IPS DF 19.7 (cell line): Measurements from ENCODE around the gene FAM13C.
"Not testable (repeated sequence)": the region's sequence is repeated elsewhere in the genome, so short reads cannot be mapped to it uniquely, and the experiment has no call there.

Experiments
- DNase-seq: peaks from one replicate; pipeline ENCODE4 v3.0.0-alpha.2; 2013; ENCODE audit warnings: low read depth, low spot score

Gene FAM13C

DNA sequence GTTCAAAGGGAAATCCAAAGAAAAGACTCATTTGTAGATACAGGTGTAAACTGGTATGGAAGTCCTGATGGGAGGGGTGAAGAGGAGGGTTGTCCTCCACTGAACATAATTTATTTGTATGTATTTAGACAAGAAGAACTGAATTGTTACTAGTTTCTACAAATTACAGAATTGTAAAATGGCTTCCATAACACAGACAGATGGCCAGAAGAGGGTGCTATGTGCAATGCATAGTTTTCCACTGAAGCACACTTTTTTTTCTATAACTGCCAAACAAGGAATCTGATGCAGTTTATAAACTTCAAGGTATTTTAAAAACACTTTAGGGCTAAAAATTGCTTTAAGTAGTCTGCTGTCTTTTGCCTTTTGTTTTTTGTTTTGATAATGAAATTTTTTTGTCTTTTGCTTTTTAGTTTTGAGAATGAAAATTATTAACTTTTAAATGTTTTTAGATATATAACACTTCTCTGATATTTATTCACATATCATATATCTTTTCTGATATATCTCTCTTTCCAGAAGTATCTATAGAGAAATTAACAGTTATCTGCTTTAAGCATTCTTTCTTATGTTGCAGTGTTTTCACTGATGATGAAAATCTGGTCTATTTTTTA is 127.4 kb downstream of the FAM13C start:
- DNase-seq = no peak

DNA sequence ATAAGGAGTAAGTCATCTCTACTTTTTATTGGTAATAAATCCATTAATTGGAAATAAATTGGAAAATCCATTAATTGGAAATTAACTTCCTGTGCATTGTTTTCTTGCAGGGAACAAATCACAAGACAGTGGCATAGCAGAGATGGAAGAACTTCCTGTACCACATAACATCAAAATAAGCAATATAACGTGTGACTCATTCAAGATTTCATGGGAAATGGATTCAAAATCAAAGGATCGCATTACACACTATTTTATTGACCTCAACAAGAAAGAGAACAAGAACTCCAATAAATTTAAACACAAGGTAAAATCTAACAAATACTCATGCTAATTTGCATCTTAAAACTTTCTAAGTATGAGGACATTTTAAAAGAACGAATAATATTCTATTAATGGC is 128.2 kb downstream of the FAM13C start:
- DNase-seq = no peak

DNA sequence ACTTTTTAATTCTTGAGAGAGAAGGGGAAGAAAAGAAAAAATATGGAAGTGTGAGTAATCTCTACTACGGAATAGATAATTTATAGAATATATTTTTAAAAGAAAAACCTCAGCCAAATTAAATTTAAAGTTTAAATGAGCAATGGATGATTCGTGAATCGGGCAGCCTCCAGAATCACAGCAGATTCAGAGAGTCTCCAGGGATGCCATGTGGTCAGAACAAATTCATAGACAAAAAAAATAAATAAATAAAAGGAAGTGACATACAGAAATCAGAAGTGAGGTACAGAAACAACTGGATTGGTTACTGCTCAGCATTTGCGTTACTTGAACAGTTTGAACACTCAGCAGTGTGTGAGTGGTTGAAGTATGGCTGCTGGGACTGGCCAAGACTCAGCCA is 132.9 kb downstream of the FAM13C start:
- no peak for DNase-seq

DNA sequence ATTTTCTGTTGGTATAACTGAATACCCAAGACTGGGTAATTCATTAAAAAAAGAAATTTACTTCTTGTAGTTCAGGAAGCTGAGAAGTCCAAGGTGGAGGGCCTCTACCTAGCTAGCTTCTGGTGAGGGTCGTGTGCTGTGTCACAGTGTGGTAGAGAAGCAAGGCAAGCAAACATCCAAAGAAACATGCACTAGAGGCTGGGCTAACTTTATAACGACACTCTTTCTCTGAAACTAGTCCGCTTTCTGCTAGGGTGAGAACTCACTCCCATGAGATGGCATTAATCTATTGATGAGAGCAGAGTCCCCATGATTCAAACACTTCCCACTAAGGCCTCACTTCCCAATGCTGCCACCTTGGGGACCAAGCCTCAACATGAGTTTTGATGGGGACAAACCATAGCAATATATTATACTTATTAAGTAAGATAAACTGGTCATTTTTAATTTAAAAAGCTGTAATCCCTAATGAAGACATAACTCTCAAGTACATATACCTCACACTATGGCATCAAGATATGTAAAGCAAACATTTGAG is 135.1 kb downstream of the FAM13C start:
- no peak for DNase-seq

DNA sequence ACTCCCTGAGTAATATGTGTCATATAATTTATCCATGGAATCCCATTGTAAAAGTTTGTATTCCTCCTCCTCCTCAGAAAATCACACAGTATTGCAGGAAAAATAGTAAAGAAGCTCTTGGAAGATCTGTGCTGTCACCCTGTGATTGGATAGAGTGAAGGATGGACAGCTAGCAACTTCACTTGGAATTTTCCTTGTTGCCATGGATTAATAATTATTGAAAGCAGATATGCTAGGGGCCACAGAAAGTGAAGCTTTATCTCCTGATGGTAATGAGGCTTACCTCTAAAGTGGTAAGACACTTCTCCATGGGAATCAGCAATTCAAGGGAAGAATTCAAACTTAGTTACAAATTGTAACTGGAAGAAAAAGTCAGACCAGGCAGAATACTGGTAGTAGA is 137.1 kb downstream of the FAM13C start:
- no peak for DNase-seq

DNA sequence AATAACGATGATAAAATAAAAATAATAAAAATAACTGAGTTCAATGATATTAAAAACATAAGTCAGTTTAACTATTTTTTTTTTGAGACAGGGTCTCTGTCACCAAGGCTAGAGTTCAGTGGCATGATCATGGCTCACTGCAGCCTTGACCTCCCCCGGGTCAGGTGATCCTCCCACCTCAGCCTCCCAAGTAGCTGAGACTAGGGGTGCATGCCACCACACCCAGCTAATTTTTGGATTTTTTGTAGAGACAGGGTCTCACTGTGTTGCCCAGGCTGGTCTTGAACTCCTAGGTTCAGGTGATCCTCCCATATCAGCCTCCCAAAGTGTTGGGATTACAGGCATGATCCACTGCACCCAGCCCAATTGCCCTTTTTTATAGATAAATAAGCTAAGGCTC is 138.8 kb downstream of the FAM13C start:
- DNase-seq = not testable (repeated sequence)

DNA sequence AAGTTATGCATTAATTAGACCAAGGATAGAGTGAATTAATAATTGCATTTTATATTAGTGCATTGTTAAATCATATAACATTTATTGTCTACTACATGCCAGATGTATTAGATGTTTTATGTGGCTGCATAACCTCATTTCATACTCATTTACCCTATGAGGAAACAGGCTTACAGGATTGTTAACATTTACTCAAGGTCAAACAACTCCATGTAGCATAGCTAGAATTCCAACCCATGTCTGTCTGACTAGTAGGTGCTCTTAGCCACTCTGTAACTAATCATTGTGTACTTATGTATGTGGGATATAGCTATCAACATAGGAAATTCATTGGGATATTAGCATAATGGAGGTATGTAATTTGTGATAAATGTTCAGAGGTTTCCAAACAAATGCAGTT is 139.6 kb downstream of the FAM13C start:
- no peak for DNase-seq

DNA sequence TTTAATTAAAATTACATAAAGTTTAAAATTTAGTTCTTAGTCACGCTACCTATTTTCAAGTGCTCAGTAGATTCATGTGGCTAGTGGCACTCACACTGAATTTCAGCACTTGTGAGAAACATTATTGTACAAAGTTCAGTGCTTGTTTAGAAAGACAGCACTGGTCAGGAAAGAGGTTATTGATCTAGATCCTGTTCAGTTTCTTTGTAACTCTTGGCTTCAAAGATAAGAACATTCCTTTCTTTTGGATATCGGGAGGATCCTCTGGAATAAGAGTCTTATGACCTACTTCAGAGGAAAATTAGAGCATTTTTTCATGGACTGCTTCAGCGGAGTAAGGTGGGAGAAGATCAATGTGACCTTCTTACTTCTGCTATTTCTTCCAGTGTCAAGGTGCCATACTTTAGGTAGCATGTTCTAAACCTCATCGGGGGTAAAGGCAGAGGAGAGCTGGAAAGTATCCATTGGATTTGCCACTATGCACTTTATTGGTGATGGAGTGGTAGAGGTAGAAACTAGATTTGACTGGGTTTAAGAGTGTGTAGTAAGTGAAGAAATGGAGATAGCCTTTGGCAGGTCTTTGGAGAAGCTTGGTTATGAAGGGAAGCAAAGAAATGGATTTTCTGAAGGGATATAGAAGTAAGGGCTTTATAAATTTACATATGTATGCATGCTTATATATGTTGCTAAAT is 146.0 kb downstream of the FAM13C start:
- no peak for DNase-seq

DNA sequence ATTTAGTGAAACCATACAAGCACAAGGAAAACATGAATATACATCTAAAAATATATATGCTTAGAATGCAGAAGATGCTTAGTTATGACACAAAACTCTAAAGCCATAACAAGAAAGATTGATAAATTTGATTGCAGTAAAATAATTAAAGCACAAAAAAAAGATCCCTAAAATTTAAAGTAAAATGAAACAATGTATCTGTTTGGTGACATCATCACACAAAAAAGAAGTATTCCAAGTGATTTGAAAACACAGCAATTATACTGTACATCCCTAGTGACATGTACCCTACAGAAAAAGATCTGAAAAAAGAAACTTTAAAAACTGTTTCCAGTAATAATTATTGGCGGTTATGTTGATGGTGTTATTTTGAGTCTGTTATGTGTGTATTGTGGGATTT is 148.2 kb downstream of the FAM13C start:
- DNase-seq = no peak

DNA sequence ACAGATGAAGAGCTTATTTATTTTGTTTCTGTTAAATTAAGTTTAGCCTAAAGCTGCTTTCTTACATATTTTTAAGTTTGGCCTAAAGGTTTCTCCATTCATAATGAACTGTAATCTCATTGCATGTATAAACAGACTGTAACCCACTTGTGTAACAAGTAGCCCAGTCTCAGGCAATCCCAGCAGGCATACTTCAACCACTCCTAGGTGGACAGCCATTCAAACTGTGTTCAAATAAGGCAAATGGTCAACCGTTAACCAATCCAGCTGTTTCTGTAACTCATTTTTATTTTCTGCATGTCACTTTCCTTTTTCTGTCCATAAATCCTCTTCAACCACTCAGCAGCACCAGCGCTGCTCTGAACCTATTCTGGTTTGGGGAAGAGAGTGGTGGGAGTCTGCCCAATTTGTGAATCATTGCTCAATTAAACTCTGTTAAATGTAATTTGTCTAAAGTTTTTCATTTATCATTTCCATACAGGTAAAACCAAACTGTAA is 150.0 kb downstream of the FAM13C start:
- no peak for DNase-seq

DNA sequence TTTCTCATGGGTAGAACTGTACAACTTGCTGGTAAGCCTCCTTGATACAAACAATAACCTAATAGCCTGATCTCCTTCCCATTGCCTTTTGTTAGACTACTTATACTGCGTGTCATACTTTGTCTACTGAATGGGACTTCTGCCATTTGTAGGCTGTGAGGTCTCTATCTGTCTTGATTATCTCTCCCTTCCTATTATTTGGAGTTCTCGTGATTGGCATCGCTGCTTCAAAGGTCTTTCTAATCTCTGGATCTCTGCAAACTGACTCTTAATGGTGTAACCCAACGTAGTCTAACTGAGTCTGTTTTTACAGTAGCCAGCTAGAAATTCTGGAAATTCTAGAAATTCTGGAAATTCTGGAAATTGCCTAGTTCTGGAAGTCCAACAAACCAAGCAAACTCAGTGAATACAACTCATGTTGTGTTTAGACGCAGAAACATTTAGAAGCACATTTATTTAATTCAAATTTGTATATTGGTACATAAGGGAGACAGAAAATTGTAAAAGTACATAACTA is 156.1 kb downstream of the FAM13C start:
- no peak for DNase-seq
